ENCODE data around the gene NPR1.

DNA sequence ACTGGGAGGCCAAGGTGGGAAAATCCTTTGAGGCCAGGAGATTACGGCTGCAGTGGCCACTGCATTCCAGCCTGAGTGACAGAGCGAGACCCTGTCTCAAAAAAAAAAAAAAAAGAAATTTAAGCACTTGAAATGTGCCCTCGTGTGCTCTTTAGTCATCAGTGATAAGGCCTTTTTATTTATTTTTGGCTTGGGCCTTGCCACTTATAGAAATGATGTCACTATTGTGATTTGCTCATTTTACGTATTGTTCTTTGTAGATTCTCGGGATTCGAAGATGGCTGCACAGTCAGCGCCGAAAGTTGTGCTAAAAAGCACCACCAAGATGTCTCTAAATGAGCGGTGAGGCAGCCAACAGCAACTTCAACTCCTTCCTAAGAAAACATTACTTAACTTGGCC, 42.2 kb upstream of the NPR1 start:
- TF ChIP-seq CTCF (conservative IDR thresholded peaks at IDR 0.05) (no peak), ZFX (IDR thresholded peaks at IDR 0.05) (no peak)

Measured in C4-2B (cell line).